ENCODE results near the gene ELL.

Gene ELL

DNA sequence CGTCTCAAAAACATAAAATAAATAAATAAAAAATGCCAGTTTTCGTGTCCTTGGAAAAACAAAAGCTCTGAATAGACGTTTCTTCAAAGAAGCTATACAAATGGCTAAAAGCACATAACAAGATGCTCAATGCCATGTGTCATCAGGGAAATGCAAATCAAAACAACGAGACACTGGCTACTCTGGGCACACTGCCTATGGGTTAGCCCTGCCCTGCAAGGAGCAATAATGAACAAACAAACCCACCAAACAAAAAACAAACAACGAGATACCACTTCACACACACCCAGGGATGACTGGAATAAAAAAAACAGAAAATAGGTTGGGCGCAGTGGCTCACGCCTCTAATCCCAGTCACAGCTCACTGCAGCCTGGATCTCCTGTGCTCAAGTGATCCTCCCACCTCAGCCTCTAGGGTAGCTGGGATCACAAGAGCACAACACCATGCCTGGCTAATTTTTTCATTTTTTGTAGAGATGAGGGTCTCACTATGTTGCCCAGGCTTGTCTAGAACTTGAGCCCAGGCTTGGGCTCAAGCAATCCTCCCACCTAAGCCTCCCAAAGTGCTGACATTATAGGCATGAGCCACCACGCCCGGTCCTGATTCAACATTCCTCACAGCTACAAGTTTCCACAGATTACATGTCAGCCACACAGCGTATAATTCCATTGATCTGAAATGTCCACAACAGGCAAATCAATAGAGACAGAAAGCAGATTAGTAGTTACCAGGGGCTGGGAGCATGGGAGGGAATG is 68.4 kb downstream of the ELL start:
- TF ChIP-seq, protein P1, sequence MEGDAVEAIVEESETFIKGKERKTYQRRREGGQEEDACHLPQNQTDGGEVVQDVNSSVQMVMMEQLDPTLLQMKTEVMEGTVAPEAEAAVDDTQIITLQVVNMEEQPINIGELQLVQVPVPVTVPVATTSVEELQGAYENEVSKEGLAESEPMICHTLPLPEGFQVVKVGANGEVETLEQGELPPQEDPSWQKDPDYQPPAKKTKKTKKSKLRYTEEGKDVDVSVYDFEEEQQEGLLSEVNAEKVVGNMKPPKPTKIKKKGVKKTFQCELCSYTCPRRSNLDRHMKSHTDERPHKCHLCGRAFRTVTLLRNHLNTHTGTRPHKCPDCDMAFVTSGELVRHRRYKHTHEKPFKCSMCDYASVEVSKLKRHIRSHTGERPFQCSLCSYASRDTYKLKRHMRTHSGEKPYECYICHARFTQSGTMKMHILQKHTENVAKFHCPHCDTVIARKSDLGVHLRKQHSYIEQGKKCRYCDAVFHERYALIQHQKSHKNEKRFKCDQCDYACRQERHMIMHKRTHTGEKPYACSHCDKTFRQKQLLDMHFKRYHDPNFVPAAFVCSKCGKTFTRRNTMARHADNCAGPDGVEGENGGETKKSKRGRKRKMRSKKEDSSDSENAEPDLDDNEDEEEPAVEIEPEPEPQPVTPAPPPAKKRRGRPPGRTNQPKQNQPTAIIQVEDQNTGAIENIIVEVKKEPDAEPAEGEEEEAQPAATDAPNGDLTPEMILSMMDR (IDR thresholded peaks at IDR 0.05; ENCODE audit: control insufficient read depth, extremely low read depth, insufficient read depth): no peak
- DNase-seq (ENCODE audit: low read depth): no peak
- H3K4me3 ChIP-seq (ENCODE audit: low read depth, low read length): no peak overlapping the region

- DNase-seq (ENCODE audit: low read depth): no peak
- H3K4me3 ChIP-seq (ENCODE audit: low read depth, low read length): no peak overlapping the region
- TF ChIP-seq, protein P1 (IDR thresholded peaks at IDR 0.05; ENCODE audit: control insufficient read depth, extremely low read depth, insufficient read depth): no peak
These were observed 69.5 kb downstream of the ELL start for GRCh38 chr19:18452386-18452785.

DNA sequence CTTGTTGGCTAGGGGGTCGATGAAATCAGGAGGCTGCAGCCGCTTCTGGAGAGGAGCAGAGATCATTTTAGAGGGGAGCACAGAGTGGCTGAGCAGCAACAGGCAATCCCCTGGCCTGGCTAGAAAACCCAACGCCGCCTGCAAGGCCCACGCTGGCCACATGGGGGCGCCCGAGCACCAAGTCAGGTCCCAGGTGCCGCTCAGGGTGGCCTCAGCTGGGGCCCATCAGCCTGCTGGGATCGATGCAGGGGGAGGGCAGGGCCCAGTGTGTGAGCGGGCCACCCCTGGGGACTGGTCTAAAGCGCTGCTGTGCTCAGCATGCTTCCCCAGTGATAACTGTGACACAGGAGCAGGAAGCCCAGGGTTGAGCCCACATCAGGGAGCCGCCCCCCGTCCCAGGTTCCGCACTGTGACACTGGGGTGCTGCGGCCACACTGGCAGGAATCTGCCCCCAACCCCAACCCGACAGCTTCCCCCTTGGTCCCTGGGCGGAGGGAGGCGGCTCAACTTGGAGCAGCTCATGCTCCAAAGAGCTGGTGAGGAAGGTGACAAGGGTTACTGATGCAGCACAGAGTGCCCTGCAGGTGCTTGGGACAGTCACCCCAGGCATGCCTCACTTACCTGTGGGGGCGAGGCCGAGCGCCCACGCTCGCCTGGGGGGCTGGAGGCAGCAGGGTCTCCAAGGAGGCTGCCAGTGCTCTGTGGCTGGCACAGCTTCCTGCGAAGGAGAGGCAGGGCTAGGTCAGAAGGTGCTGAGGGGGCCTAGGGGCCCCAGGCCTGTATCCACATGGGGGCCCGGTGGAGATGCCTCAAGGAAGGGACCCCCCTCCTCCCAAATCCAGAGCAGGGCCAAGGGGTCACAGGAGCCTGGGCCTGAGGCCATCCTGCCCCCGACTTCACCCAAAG is 70.7 kb downstream of the ELL start:
- TF ChIP-seq, protein P1 (IDR thresholded peaks at IDR 0.05; ENCODE audit: control insufficient read depth, extremely low read depth, insufficient read depth): peak; percentile 97
- H3K4me3 ChIP-seq (ENCODE audit: low read depth, low read length): no peak overlapping the region

DNA sequence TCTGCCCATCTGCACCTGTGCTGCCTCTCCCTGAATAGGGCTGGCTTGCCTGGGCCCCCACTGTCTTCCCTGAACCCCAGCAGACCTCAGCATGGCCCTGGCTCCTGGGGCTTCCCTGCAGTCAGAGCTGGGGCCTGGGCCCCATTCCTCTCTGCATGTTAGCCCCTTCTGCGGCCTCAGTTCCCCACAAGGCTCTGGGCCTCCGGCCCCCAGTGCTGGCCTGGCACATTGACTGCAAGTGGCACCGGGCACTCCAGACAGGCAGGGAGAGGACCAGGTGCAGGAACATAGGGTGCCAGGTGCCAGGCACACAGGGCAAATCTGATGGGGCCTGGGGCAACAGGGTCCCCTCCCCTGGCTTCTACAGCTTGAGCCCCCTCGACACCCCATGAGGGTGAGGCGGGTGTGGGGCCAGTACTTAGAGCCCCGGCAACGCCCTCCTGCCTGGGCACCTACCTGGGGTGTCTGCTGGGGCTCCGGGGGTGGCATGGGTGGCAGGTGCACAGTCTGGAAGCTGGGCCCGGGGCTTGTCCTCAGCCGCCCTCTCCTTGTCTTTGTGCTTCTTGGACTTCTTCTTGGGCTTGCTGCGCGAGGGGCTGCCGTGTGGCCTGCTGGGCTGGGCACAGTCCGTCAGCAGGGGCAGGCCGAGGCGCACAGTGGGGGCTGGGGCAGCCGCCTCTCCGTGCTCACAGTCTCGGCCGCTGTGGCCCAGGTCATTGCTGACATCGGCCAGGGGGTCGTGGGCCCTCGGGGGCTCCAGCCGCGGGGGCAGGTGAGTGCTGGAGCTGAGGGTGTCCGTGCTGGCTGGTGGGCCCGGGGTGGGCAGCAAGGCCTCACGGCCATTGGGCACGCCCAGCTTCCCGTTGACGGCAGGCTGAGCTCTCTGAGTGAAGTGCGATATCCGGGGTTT is 71.6 kb downstream of the ELL start:
- TF ChIP-seq, protein P1 (IDR thresholded peaks at IDR 0.05; ENCODE audit: control insufficient read depth, extremely low read depth, insufficient read depth): peak; percentile 12; the same call in 1 of the 2 replicates
- no peak overlapping the region for H3K4me3 ChIP-seq (ENCODE audit: low read depth, low read length)
- no peak for DNase-seq (ENCODE audit: low read depth)

More for the DNA sequence above, 70.7 kb downstream of the ELL start:
- DNase-seq (ENCODE audit: low read depth): no peak

DNA sequence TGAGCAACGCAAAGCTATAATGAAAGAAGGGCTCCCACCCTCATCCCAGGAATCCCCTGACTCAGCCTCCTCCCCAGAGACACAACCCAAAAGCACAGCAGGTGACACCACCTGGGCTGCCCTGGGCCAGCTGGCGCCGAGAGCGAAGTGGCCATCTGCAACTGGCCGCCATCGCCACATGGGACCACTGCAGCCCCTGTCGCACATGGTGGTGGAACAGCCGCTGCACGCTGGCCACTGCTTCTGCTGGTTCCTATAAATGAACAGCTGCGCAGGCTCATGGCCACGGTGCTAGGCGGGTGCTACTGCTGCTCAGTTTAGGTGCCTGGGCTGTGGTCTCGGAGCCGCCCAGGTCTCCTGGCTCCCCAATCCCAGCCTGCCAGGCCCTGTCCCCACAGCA is 72.3 kb downstream of the ELL start:
- TF ChIP-seq, protein P1 (IDR thresholded peaks at IDR 0.05; ENCODE audit: control insufficient read depth, extremely low read depth, insufficient read depth): no peak
- no peak for DNase-seq (ENCODE audit: low read depth)
- no peak overlapping the region for H3K4me3 ChIP-seq (ENCODE audit: low read depth, low read length)

- DNase-seq (ENCODE audit: low read depth): peak; percentile 72
- TF ChIP-seq, protein P1 (IDR thresholded peaks at IDR 0.05; ENCODE audit: control insufficient read depth, extremely low read depth, insufficient read depth): 0 out of 2 replicates have a peak, but pooled peaks have one; percentile 5
- H3K4me3 ChIP-seq (ENCODE audit: low read depth, low read length): no peak overlapping the region
These were observed 75.0 kb downstream of the ELL start for GRCh38 chr19:18446811-18447359.
